ENCODE measurements around the gene TRIM7. TPM values are rescaled to one million over a fixed set of nuclear protein-coding genes. Genes with fewer than 3 reads are reported as not detected.
A peak's percentile ranks its signal among the peaks of the same experiment; 100 is the strongest.

TRIM7 gene
- total and polyA plus RNA-seq, 2 experiments from 2014 or later = 0.53 to 0.56 TPM

DNA sequence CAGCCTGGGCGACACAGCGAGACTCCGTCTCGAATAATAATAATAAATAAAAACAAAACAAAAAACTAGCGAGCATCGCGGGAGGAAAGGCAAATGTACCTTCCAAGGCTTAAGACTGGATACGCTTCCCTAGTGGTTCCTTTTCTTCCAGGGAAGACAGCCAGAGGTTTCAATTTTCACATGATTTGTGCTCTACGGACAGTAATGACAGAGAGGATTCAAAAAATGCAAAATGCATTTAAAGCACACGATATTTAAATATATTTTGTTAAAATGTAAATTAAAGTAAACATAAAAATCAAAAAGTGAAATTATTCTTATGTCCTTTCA is 13.8 kb upstream of the TRIM7 start (continued):
- TF ChIP-seq, protein P1, sequence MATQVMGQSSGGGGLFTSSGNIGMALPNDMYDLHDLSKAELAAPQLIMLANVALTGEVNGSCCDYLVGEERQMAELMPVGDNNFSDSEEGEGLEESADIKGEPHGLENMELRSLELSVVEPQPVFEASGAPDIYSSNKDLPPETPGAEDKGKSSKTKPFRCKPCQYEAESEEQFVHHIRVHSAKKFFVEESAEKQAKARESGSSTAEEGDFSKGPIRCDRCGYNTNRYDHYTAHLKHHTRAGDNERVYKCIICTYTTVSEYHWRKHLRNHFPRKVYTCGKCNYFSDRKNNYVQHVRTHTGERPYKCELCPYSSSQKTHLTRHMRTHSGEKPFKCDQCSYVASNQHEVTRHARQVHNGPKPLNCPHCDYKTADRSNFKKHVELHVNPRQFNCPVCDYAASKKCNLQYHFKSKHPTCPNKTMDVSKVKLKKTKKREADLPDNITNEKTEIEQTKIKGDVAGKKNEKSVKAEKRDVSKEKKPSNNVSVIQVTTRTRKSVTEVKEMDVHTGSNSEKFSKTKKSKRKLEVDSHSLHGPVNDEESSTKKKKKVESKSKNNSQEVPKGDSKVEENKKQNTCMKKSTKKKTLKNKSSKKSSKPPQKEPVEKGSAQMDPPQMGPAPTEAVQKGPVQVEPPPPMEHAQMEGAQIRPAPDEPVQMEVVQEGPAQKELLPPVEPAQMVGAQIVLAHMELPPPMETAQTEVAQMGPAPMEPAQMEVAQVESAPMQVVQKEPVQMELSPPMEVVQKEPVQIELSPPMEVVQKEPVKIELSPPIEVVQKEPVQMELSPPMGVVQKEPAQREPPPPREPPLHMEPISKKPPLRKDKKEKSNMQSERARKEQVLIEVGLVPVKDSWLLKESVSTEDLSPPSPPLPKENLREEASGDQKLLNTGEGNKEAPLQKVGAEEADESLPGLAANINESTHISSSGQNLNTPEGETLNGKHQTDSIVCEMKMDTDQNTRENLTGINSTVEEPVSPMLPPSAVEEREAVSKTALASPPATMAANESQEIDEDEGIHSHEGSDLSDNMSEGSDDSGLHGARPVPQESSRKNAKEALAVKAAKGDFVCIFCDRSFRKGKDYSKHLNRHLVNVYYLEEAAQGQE (IDR thresholded peaks at IDR 0.05; ENCODE audit: unreplicated experiment) = no peak
- no peak for TF ChIP-seq POLR2AphosphoS5 (IDR thresholded peaks at IDR 0.05; ENCODE audit: low read depth)
- TF ChIP-seq EZH2 (IDR thresholded peaks at IDR 0.05; ENCODE audit: low read depth, unreplicated experiment) = no peak
- TF ChIP-seq ZNF331 (CRISPR knock-in tag; IDR thresholded peaks at IDR 0.05; ENCODE audit: low read depth) = no peak
- TF ChIP-seq ZNF114 (CRISPR knock-in tag; IDR thresholded peaks at IDR 0.05) = no peak
- TF ChIP-seq CREB1 (CRISPR knock-in tag; IDR thresholded peaks at IDR 0.05; ENCODE audit: low read depth) = no peak

DNA sequence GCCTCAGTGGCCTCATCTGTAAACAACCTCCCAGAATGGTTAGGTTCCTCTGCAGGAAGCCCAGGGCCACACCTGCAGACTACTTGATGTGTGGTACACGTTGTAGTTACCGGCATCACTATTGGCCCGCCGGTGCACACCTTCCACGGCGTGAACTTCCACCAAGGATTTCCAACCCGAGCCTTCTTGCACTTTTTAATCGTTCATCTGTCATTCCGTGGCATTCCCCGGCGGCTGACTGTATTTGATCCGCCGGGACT is 12.7 kb upstream of the TRIM7 start:
- Histone ChIP-seq H3K4me1 (ENCODE audit: insufficient read depth) (peaks cover 3% of the 10 kb centered on the region; the same call in 1 of the 2 replicates), H3K79me2 (replicated peaks; ENCODE audit: insufficient read depth) (no peaks in the 10 kb centered on the region), H2AFZ (peak overlapping the region; percentile 97), H3K9me2 (ENCODE audit: insufficient read depth) (no peaks in the 10 kb centered on the region), H3K27ac (ENCODE audit: low read depth) (no peak overlapping the region), H3K27me3 (ENCODE audit: insufficient read depth) (peaks cover 12% of the 10 kb centered on the region), H3K4me2 (peak overlapping the region; percentile 84), H4K20me1 (replicated peaks; ENCODE audit: insufficient read depth) (no peaks in the 10 kb centered on the region; the same call in 1 of the 2 replicates), H3K4me3 (peak overlapping the region; percentile 63), H3F3A (replicated peaks; ENCODE audit: low read depth) (peaks cover 17% of the 10 kb centered on the region), H3K36me3 (ENCODE audit: insufficient read depth) (no peaks in the 10 kb centered on the region)
- DNase-seq (ENCODE audit: low spot score) (no peak), ATAC-seq (peak; percentile 0)
- Mint-ChIP-seq H3K36me3 (ENCODE audit: low read depth) (peaks cover 12% of the 10 kb centered on the region; the same call in 1 of the 3 replicates), H3K9me3 (peaks cover 16% of the 10 kb centered on the region), H3K27ac (no peak overlapping the region), H3K4me1 (peaks cover 16% of the 10 kb centered on the region), H3K4me3 (peak overlapping the region; percentile 83), H3K27me3 (ENCODE audit: insufficient read depth, low read depth, poor library complexity) (peaks cover 55% of the 10 kb centered on the region)
- TF ChIP-seq, protein P2, sequence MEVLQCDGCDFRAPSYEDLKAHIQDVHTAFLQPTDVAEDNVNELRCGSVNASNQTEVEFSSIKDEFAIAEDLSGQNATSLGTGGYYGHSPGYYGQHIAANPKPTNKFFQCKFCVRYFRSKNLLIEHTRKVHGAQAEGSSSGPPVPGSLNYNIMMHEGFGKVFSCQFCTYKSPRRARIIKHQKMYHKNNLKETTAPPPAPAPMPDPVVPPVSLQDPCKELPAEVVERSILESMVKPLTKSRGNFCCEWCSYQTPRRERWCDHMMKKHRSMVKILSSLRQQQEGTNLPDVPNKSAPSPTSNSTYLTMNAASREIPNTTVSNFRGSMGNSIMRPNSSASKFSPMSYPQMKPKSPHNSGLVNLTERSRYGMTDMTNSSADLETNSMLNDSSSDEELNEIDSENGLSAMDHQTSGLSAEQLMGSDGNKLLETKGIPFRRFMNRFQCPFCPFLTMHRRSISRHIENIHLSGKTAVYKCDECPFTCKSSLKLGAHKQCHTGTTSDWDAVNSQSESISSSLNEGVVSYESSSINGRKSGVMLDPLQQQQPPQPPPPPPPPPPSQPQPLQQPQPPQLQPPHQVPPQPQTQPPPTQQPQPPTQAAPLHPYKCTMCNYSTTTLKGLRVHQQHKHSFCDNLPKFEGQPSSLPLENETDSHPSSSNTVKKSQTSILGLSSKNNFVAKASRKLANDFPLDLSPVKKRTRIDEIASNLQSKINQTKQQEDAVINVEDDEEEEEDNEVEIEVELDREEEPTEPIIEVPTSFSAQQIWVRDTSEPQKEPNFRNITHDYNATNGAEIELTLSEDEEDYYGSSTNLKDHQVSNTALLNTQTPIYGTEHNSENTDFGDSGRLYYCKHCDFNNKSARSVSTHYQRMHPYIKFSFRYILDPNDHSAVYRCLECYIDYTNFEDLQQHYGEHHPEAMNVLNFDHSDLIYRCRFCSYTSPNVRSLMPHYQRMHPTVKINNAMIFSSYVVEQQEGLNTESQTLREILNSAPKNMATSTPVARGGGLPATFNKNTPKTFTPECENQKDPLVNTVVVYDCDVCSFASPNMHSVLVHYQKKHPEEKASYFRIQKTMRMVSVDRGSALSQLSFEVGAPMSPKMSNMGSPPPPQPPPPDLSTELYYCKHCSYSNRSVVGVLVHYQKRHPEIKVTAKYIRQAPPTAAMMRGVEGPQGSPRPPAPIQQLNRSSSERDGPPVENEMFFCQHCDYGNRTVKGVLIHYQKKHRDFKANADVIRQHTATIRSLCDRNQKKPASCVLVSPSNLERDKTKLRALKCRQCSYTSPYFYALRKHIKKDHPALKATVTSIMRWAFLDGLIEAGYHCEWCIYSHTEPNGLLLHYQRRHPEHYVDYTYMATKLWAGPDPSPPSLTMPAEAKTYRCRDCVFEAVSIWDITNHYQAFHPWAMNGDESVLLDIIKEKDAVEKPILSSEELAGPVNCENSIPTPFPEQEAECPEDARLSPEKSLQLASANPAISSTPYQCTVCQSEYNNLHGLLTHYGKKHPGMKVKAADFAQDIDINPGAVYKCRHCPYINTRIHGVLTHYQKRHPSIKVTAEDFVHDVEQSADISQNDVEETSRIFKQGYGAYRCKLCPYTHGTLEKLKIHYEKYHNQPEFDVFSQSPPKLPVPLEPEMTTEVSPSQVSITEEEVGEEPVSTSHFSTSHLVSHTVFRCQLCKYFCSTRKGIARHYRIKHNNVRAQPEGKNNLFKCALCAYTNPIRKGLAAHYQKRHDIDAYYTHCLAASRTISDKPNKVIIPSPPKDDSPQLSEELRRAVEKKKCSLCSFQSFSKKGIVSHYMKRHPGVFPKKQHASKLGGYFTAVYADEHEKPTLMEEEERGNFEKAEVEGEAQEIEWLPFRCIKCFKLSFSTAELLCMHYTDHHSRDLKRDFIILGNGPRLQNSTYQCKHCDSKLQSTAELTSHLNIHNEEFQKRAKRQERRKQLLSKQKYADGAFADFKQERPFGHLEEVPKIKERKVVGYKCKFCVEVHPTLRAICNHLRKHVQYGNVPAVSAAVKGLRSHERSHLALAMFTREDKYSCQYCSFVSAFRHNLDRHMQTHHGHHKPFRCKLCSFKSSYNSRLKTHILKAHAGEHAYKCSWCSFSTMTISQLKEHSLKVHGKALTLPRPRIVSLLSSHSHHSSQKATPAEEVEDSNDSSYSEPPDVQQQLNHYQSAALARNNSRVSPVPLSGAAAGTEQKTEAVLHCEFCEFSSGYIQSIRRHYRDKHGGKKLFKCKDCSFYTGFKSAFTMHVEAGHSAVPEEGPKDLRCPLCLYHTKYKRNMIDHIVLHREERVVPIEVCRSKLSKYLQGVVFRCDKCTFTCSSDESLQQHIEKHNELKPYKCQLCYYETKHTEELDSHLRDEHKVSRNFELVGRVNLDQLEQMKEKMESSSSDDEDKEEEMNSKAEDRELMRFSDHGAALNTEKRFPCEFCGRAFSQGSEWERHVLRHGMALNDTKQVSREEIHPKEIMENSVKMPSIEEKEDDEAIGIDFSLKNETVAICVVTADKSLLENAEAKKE (CRISPR knock-in tag; IDR thresholded peaks at IDR 0.05) = no peak
- no peak for TF ChIP-seq EZH2 (IDR thresholded peaks at IDR 0.05; ENCODE audit: low read depth, unreplicated experiment)
- no peak for TF ChIP-seq NANOG (IDR thresholded peaks at IDR 0.05; ENCODE audit: borderline replicate concordance)
- TF ChIP-seq STAT1 (IDR thresholded peaks at IDR 0.05; ENCODE audit: unreplicated experiment) = no peak
- TF ChIP-seq, protein P3, sequence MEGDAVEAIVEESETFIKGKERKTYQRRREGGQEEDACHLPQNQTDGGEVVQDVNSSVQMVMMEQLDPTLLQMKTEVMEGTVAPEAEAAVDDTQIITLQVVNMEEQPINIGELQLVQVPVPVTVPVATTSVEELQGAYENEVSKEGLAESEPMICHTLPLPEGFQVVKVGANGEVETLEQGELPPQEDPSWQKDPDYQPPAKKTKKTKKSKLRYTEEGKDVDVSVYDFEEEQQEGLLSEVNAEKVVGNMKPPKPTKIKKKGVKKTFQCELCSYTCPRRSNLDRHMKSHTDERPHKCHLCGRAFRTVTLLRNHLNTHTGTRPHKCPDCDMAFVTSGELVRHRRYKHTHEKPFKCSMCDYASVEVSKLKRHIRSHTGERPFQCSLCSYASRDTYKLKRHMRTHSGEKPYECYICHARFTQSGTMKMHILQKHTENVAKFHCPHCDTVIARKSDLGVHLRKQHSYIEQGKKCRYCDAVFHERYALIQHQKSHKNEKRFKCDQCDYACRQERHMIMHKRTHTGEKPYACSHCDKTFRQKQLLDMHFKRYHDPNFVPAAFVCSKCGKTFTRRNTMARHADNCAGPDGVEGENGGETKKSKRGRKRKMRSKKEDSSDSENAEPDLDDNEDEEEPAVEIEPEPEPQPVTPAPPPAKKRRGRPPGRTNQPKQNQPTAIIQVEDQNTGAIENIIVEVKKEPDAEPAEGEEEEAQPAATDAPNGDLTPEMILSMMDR (conservative IDR thresholded peaks at IDR 0.05; ENCODE audit: low read depth in 2 of 2) = no peak
- TF ChIP-seq JUNB (IDR thresholded peaks at IDR 0.05; ENCODE audit: unreplicated experiment) = no peak
- TF ChIP-seq, protein P1 (IDR thresholded peaks at IDR 0.05; ENCODE audit: unreplicated experiment) = no peak
